Upper lobe of left lung (tissue), 4 donors: Measurements from ENCODE around the gene PRSS36.
"Not testable (repeated sequence)": the region's sequence is repeated elsewhere in the genome, so short reads cannot be mapped to it uniquely, and the experiment has no call there.

Experiments
- POLR2A ChIP-seq, 4 donors: fragments of 450-650 bp; IDR thresholded peaks; one replicate each; pipeline ENCODE4 v1.5.1; 2016 to 2017; ENCODE audit warnings: antibody characterized with exemption in 4 of 4, mild to moderate bottlenecking in 2 of 4
- POLR2AphosphoS5 ChIP-seq, 2 donors: sonication (generic); formaldehyde crosslinking; IDR thresholded peaks; one replicate each; pipeline ENCODE4 v1.5.1; 2017; ENCODE audit warnings: antibody characterized with exemption in 2 of 2
- TF ChIP-seq, protein P1 (sequence below), 6 experiments: fragments of 450-650 bp in 4 of 6; fragments of 200-600 bp in 2 of 6; sonication (generic) in 2 of 6; IDR thresholded peaks; one replicate each; pipeline ENCODE4 v1.5.1; 2016 to 2019; ENCODE audit warnings: antibody characterized with exemption in 6 of 6

DNA sequence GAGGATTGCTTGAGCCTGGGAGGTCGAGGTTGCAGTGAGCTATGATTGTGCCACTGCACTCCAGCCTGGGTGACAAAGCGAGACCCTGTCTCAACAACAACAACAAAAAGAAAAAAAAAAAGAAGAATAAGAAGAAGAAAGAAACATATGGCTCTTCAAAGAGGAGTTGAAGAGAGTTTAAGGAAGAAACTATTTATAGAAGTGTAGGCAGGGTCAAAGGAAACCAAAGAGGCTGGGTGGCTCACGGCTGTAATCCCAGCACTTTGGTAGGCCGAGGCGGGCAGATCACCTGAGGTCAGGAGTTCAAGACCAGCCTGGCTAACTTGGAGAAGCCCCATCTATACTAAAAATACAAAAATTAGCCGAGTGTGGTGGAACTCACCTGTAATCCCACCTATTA, 1.1 kb upstream of the PRSS36 start:
- TF ChIP-seq, protein P1, sequence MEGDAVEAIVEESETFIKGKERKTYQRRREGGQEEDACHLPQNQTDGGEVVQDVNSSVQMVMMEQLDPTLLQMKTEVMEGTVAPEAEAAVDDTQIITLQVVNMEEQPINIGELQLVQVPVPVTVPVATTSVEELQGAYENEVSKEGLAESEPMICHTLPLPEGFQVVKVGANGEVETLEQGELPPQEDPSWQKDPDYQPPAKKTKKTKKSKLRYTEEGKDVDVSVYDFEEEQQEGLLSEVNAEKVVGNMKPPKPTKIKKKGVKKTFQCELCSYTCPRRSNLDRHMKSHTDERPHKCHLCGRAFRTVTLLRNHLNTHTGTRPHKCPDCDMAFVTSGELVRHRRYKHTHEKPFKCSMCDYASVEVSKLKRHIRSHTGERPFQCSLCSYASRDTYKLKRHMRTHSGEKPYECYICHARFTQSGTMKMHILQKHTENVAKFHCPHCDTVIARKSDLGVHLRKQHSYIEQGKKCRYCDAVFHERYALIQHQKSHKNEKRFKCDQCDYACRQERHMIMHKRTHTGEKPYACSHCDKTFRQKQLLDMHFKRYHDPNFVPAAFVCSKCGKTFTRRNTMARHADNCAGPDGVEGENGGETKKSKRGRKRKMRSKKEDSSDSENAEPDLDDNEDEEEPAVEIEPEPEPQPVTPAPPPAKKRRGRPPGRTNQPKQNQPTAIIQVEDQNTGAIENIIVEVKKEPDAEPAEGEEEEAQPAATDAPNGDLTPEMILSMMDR (IDR thresholded peaks at IDR 0.05) = not testable (repeated sequence)
- not testable (repeated sequence) for TF ChIP-seq POLR2AphosphoS5, POLR2A (IDR thresholded peaks at IDR 0.05)
